ENCODE measurements around the gene TK2. TPM values are rescaled to one million over a fixed set of nuclear protein-coding genes. Genes with fewer than 3 reads are reported as not detected.
A peak's percentile ranks its signal among the peaks of the same experiment; 100 is the strongest.

Gene TK2
- total RNA-seq (2021): 5.0 to 7.6 TPM (median 6.7 TPM) in 3 replicates
- Bru-seq, nascent RNA: percentile 45 among the genes with signal in this experiment
- long read RNA-seq, experiment 1, full-length matches to known transcripts: 15 of 19 reads
- long read RNA-seq, experiment 1, partial matches to known transcripts: 1 of 19 reads
- long read RNA-seq, experiment 1, other reads (novel, unspliced or antisense): 3 of 19 reads
- long read RNA-seq, experiment 2, full-length matches to known transcripts: 2 of 4 reads
- long read RNA-seq, experiment 2, partial matches to known transcripts: 0 of 4 reads
- long read RNA-seq, experiment 2, other reads (novel, unspliced or antisense): 2 of 4 reads
- long read RNA-seq, experiment 3: 0 reads

DNA sequence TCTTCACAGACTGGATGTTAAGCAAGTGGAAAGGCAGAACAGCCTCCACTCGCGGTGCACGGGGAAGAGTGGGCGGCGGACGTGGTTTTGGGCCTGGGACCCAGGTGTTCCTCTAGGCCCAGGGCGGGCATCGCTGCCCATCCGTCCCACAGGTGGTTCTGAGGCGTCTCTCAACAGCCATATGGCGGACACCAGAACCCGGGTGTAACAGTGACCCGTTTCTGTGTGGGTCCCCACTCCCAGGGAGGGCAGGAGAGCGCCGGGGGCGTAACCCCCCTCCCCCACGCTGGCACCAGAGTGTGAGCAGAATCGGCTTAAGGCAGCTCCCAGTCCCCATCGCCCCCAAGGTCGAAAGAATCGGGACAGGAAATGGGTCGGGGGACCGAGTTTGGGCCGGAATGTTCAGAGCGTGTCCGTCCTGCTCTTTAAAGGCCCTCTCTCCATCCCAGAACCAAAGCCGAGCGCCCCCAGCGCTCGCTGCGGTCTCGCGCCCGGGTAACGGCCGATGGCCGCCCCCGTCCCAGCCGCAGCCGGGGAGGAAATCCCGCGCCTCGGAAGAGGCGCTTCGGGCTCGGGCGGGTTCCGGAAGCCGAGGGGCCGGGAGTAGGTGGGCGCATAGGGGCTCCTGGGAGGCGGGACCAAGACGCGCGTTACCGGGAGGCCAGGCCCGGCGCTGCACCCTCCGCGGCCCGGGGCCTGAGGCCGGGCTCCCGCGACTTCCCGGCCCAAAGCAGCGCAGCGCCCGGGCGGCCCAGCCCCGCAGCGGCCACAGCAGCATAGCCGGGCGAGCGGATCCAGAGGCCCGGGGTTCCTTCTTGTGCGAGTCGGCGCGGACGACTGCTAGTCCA, at the start of gene TK2:
TK2 (minus strand) TSS at position 839 of the 848 bp plus-strand sequence; CDS start at position 778, 61 bp downstream.
- CTCF ChIA-PET: interaction anchor here (1.3 to 1.8 kb wide), 2 partner anchors 38 to 40 kb away, joined by 3 to 4 read pairs; no protein-coding TSS in a partner anchor
- Mint-ChIP-seq H3K4me1 (peaks cover 35% of the 10 kb centered on the region), H3K27ac (peak within 1 kb of the TSS; percentile 66), H3K4me3 (peak within 1 kb of the TSS; percentile 75), H3K36me3 (peaks cover 4% of the 10 kb centered on the region), H3K9me3 (peaks cover 3% of the 10 kb centered on the region; the same call in 1 of the 2 replicates), H3K27me3 (ENCODE audit: low read depth) (peaks cover 34% of the 10 kb centered on the region)
- DNase-seq (ENCODE audit: low spot score): peak; percentile 72
- peak; percentile 83 for ATAC-seq
- POLR2A ChIA-PET: no interaction called here
- TF ChIP-seq JAZF1 (CRISPR knock-in tag; IDR thresholded peaks at IDR 0.05) (no peak), FOXJ3 (CRISPR knock-in tag; IDR thresholded peaks at IDR 0.05; ENCODE audit: borderline replicate concordance) (no peak), NFE2L1 (CRISPR knock-in tag; IDR thresholded peaks at IDR 0.05) (no peak), ATF1 (CRISPR knock-in tag; IDR thresholded peaks at IDR 0.05) (no peak), TP53 (CRISPR knock-in tag; IDR thresholded peaks at IDR 0.05) (0 out of 2 replicates have a peak, but pooled peaks have one; percentile 66), IRF2 (CRISPR knock-in tag; IDR thresholded peaks at IDR 0.05; ENCODE audit: borderline replicate concordance, low read depth) (no peak), NR1H2 (CRISPR knock-in tag; IDR thresholded peaks at IDR 0.05) (no peak), FOXK1 (CRISPR knock-in tag; IDR thresholded peaks at IDR 0.05) (no peak), PRDM15 (CRISPR knock-in tag; IDR thresholded peaks at IDR 0.05) (no peak), SP1 (CRISPR knock-in tag; conservative IDR thresholded peaks at IDR 0.05) (0 out of 2 replicates have a peak, but pooled peaks have one; percentile 33), NR2C2 (CRISPR knock-in tag; IDR thresholded peaks at IDR 0.05) (no peak), ZBTB21 (CRISPR knock-in tag; IDR thresholded peaks at IDR 0.05; ENCODE audit: borderline replicate concordance) (peak; percentile 59; the same call in 1 of the 2 replicates), GTF2I (CRISPR knock-in tag; conservative IDR thresholded peaks at IDR 0.05) (no peak), ZNF138 (CRISPR knock-in tag; conservative IDR thresholded peaks at IDR 0.05) (no peak), NR3C1 (CRISPR knock-in tag; conservative IDR thresholded peaks at IDR 0.05; ENCODE audit: low read depth) (0 out of 2 replicates have a peak, but pooled peaks have one; percentile 50), MYBL2 (CRISPR knock-in tag; IDR thresholded peaks at IDR 0.05) (no peak), CREM (CRISPR knock-in tag; IDR thresholded peaks at IDR 0.05) (0 out of 2 replicates have a peak, but pooled peaks have one; percentile 57), HMGXB4 (CRISPR knock-in tag; IDR thresholded peaks at IDR 0.05) (peak; percentile 26; the same call in 1 of the 2 replicates), ZNF263 (CRISPR knock-in tag; IDR thresholded peaks at IDR 0.05; ENCODE audit: low read depth) (no peak), ESRRA (CRISPR knock-in tag; IDR thresholded peaks at IDR 0.05; ENCODE audit: borderline replicate concordance) (no peak), JUN (CRISPR knock-in tag; IDR thresholded peaks at IDR 0.05) (no peak), EMX1 (CRISPR knock-in tag; IDR thresholded peaks at IDR 0.05) (no peak)
- TF ChIP-seq, protein P1, sequence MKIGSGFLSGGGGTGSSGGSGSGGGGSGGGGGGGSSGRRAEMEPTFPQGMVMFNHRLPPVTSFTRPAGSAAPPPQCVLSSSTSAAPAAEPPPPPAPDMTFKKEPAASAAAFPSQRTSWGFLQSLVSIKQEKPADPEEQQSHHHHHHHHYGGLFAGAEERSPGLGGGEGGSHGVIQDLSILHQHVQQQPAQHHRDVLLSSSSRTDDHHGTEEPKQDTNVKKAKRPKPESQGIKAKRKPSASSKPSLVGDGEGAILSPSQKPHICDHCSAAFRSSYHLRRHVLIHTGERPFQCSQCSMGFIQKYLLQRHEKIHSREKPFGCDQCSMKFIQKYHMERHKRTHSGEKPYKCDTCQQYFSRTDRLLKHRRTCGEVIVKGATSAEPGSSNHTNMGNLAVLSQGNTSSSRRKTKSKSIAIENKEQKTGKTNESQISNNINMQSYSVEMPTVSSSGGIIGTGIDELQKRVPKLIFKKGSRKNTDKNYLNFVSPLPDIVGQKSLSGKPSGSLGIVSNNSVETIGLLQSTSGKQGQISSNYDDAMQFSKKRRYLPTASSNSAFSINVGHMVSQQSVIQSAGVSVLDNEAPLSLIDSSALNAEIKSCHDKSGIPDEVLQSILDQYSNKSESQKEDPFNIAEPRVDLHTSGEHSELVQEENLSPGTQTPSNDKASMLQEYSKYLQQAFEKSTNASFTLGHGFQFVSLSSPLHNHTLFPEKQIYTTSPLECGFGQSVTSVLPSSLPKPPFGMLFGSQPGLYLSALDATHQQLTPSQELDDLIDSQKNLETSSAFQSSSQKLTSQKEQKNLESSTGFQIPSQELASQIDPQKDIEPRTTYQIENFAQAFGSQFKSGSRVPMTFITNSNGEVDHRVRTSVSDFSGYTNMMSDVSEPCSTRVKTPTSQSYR (CRISPR knock-in tag; IDR thresholded peaks at IDR 0.05): no peak; the same call in 1 of the 2 replicates
- TF ChIP-seq, protein P2, sequence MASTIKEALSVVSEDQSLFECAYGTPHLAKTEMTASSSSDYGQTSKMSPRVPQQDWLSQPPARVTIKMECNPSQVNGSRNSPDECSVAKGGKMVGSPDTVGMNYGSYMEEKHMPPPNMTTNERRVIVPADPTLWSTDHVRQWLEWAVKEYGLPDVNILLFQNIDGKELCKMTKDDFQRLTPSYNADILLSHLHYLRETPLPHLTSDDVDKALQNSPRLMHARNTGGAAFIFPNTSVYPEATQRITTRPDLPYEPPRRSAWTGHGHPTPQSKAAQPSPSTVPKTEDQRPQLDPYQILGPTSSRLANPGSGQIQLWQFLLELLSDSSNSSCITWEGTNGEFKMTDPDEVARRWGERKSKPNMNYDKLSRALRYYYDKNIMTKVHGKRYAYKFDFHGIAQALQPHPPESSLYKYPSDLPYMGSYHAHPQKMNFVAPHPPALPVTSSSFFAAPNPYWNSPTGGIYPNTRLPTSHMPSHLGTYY (CRISPR knock-in tag; IDR thresholded peaks at IDR 0.05): no peak
- TF ChIP-seq, protein P3, sequence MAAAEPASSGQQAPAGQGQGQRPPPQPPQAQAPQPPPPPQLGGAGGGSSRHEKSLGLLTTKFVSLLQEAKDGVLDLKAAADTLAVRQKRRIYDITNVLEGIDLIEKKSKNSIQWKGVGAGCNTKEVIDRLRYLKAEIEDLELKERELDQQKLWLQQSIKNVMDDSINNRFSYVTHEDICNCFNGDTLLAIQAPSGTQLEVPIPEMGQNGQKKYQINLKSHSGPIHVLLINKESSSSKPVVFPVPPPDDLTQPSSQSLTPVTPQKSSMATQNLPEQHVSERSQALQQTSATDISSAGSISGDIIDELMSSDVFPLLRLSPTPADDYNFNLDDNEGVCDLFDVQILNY (CRISPR knock-in tag; IDR thresholded peaks at IDR 0.05): peak; percentile 77
